Tibial artery (tissue), 4 donors: ENCODE results near the gene SEL1L3.

Experiments used
- DNase-seq, 2 donors: peaks; one replicate each; pipeline ENCODE4 v3.0.0-alpha.2; 2019
- H3K27ac ChIP-seq, 2 donors: fragments of 200-600 bp; sonication (generic) in 1 of 2; 1 replicate in 1 of 2; 2 replicates in 1 of 2; pipeline ENCODE4 v1.5.1; 2018 to 2019; ENCODE audit warnings: mild to moderate bottlenecking in 1 of 2
- H3K27me3 ChIP-seq, 2 donors: fragments of 200-600 bp; sonication (generic) in 1 of 2; one replicate each; pipeline versions ENCODE4 v1.5.1 to v1.6.0; 2016 to 2019
- H3K36me3 ChIP-seq, 3 donors: fragments of 200-600 bp; sonication (generic) in 2 of 3; one replicate each; pipeline ENCODE4 v1.5.1; 2016 to 2019; ENCODE audit warnings: mild to moderate bottlenecking in 2 of 3
- H3K4me1 ChIP-seq, 4 donors: fragments of 200-600 bp; sonication (generic) in 2 of 4; 1 replicate in 3 of 4; 2 replicates in 1 of 4; pipeline ENCODE4 v1.5.1; 2016 to 2019
- H3K4me3 ChIP-seq, 2 donors: fragments of 200-600 bp; sonication (generic) in 1 of 2; 1 replicate in 1 of 2; 2 replicates in 1 of 2; pipeline ENCODE4 v1.5.1; 2018 to 2019; ENCODE audit warnings: mild to moderate bottlenecking in 2 of 2
- H3K9me3 ChIP-seq, 3 donors: fragments of 200-600 bp; sonication (generic) in 1 of 3; one replicate each; pipeline ENCODE4 v1.5.1; 2016 to 2019
- intact Hi-C: fragments of 100-400 bp; cut with DNase I; formaldehyde crosslinking; loops from one replicate; pipeline ENCODE4 v1.15.0; 2023; ENCODE audit warnings: low total_unique reads
- TF ChIP-seq, protein P1 (sequence below), 2 experiments: fragments of 200-600 bp in 1 of 2; fragments of 450-650 bp in 1 of 2; IDR thresholded peaks; one replicate each; pipeline ENCODE4 v1.5.1; 2017 to 2019; ENCODE audit warnings: antibody characterized with exemption in 2 of 2, mild to moderate bottlenecking in 1 of 2, moderate library complexity in 1 of 2

The SEL1L3 gene

DNA sequence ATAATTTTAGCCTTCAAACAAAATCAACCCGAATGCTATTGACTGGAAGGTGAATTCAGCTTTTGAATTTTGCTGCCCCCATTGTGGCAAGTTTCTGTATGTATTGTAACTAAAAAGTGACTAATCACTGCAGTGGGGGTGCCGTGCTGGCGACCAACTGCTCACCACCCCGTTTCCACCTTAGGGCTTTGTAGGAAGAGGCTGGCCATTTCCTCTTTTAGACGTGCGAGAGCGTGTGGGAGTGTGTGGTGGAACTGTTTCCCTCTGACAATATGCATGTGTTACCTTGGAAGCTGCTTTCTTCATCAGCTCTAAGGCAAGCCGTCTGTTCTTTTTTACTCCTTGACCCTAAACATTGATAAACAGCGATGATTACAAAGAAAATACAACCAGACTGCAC, 78.8 kb downstream of the SEL1L3 start:
- Histone ChIP-seq H3K27ac (no peak overlapping the region), H3K27me3 (peaks cover 0 to 2% of the 10 kb centered on the region in 2 donors), H3K4me3 (no peak overlapping the region), H3K36me3 (no peaks in the 10 kb centered on the region), H3K4me1 (no peaks in the 10 kb centered on the region), H3K9me3 (no peaks in the 10 kb centered on the region)
- DNase-seq, result no peak
- TF ChIP-seq, protein P1, sequence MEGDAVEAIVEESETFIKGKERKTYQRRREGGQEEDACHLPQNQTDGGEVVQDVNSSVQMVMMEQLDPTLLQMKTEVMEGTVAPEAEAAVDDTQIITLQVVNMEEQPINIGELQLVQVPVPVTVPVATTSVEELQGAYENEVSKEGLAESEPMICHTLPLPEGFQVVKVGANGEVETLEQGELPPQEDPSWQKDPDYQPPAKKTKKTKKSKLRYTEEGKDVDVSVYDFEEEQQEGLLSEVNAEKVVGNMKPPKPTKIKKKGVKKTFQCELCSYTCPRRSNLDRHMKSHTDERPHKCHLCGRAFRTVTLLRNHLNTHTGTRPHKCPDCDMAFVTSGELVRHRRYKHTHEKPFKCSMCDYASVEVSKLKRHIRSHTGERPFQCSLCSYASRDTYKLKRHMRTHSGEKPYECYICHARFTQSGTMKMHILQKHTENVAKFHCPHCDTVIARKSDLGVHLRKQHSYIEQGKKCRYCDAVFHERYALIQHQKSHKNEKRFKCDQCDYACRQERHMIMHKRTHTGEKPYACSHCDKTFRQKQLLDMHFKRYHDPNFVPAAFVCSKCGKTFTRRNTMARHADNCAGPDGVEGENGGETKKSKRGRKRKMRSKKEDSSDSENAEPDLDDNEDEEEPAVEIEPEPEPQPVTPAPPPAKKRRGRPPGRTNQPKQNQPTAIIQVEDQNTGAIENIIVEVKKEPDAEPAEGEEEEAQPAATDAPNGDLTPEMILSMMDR (IDR thresholded peaks at IDR 0.05), result no peak
- intact Hi-C loops, result no loop called here

DNA sequence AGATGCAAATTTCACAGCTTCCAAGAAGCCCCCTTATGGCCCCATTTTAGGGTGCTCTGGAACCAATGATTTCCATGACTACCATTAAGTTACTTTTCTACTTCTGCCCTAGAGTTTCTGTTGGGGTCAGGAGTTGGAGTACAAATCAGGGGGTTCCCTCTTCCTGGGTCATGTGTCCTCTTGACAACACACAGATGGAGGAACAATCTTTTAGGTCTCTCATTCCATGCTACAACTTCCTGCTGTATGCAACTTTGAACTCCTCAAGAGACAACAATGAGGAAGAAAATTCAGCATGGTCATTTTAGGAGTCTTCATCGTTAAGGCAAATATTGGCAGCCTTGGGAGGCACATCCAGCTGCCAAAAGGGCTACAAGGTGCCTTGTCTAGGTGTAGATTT, 79.7 kb downstream of the SEL1L3 start:
- peaks cover 0 to 2% of the 10 kb centered on the region in 2 donors for H3K27me3 ChIP-seq
- no peak overlapping the region for H3K27ac ChIP-seq
- intact Hi-C loops, result no loop called here
- H3K4me3 ChIP-seq, result no peak overlapping the region
- H3K4me1 ChIP-seq, result no peaks in the 10 kb centered on the region
- no peak for DNase-seq
- TF ChIP-seq, protein P1 (IDR thresholded peaks at IDR 0.05), result no peak
- H3K9me3 ChIP-seq, result no peaks in the 10 kb centered on the region
- no peaks in the 10 kb centered on the region for H3K36me3 ChIP-seq

DNA sequence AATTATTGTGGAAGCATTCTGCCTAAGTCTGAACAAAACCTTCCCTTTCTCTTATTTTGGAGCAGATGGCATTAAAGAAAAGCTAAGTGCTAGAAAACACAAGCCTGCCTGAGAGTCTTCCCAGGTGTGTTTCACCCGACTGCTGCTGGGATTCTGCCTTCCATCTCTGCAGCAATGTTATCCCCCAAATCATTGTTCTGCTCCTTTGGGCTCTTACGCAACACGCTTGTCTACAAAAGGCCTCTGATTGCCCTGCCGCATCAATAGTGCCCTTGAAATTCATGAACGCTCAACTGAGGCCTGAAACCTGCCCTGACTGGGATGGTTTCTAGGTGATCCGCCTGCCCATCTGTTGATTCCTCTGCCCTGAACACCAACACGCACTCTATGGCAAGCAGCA, 80.3 kb downstream of the SEL1L3 start:
- Histone ChIP-seq H3K27me3 (peaks cover 0 to 2% of the 10 kb centered on the region in 2 donors), H3K36me3 (no peaks in the 10 kb centered on the region), H3K4me3 (no peak overlapping the region), H3K4me1 (no peaks in the 10 kb centered on the region), H3K9me3 (no peaks in the 10 kb centered on the region), H3K27ac (no peak overlapping the region)
- intact Hi-C loops, result no loop called here
- no peak for DNase-seq
- TF ChIP-seq, protein P1 (IDR thresholded peaks at IDR 0.05), result no peak

GRCh38 chr4:25779021-25779420, 83.8 kb downstream of the SEL1L3 start:
- no peaks in the 10 kb centered on the region for H3K9me3 ChIP-seq
- no peak for DNase-seq
- no peaks in the 10 kb centered on the region for H3K36me3 ChIP-seq
- H3K4me3 ChIP-seq, result no peak overlapping the region
- no peaks in the 10 kb centered on the region for H3K4me1 ChIP-seq
- intact Hi-C loops, result no loop called here
- TF ChIP-seq, protein P1 (IDR thresholded peaks at IDR 0.05), result no peak
- no peak overlapping the region for H3K27ac ChIP-seq
- peaks cover 0 to 2% of the 10 kb centered on the region in 2 donors for H3K27me3 ChIP-seq

GRCh38 chr4:25776795-25777194, 86.0 kb downstream of the SEL1L3 start:
- H3K9me3 ChIP-seq, result no peaks in the 10 kb centered on the region
- DNase-seq, result no peak

More at GRCh38 chr4:25776795-25777194, 86.0 kb downstream of the SEL1L3 start:
- Histone ChIP-seq H3K4me3 (no peak overlapping the region), H3K36me3 (no peaks in the 10 kb centered on the region), H3K27me3 (no peaks in the 10 kb centered on the region), H3K27ac (no peak overlapping the region), H3K4me1 (no peaks in the 10 kb centered on the region)
- TF ChIP-seq, protein P1 (IDR thresholded peaks at IDR 0.05), result no peak
- intact Hi-C loops, result no loop called here
